K562 (cell line): ENCODE results near the gene CMTM4. TPM values are rescaled to one million over a fixed set of nuclear protein-coding genes. Genes with fewer than 3 reads are reported as not detected.

ENCODE experiments used
- ADNP ChIP-seq: fragments of 200-800 bp; sonication (Bioruptor generic); IDR thresholded peaks from 2 replicates; pipeline ENCODE4 v1.6.1; 2016; ENCODE audit warnings: missing genetic modification characterization, missing compliant biosample characterization
- ARNT ChIP-seq, 2 experiments: fragments of 450-650 bp; IDR thresholded peaks; 2 replicates each; pipeline ENCODE4 v1.6.1; 2016; ENCODE audit warnings: mild to moderate bottlenecking in 1 of 2
- C11orf30 ChIP-seq: fragments of 450-650 bp; IDR thresholded peaks from 2 replicates; pipeline ENCODE4 v1.6.1; 2016; ENCODE audit warnings: low read depth, mild to moderate bottlenecking
- CHCHD3 ChIP-seq: fragments of 250-450 bp; sonication (Bioruptor Pico); IDR thresholded peaks from 2 replicates; pipeline ENCODE4 v2.1.2; 2022; ENCODE audit warnings: mild to moderate bottlenecking
- HDAC8 ChIP-seq: fragments of 450-650 bp; IDR thresholded peaks from 2 replicates; pipeline ENCODE4 v1.6.1; 2016; ENCODE audit warnings: mild to moderate bottlenecking, missing genetic modification characterization, moderate library complexity, missing compliant biosample characterization
- MGA ChIP-seq: fragments of 450-650 bp; IDR thresholded peaks from 2 replicates; pipeline ENCODE4 v1.6.1; 2016; ENCODE audit warnings: mild to moderate bottlenecking, moderate library complexity
- PKNOX1 ChIP-seq: fragments of 450-650 bp; IDR thresholded peaks from 2 replicates; pipeline ENCODE4 v1.6.1; 2016
- POLR3G ChIP-seq: IDR thresholded peaks from 2 replicates; pipeline ENCODE4 v1.6.1; 2011; ENCODE audit not compliant: insufficient read length, insufficient replicate concordance; ENCODE audit errors: extremely low read depth
- RBM15 ChIP-seq: fragments of 200-400 bp; formaldehyde crosslinking; IDR thresholded peaks from 2 replicates; pipeline ENCODE4 v1.6.1; 2018; ENCODE audit warnings: mild to moderate bottlenecking, low read length, moderate library complexity; ENCODE audit not compliant: insufficient read depth
- USF2 ChIP-seq: sonication (generic); formaldehyde crosslinking; IDR thresholded peaks from 2 replicates; pipeline ENCODE4 v1.5.0; 2020; ENCODE audit warnings: missing genetic modification reagents
- ZNF41 ChIP-seq: fragments of 250-450 bp; sonication (Bioruptor Pico); conservative IDR thresholded peaks from 2 replicates; pipeline ENCODE4 v1.4.0; 2020; ENCODE audit warnings: mild to moderate bottlenecking
- polyA plus RNA-seq, 8 experiments: library from polyadenylated mRNA; depleted of rRNA in 4 of 8; stranded (reverse) in 5 of 8; unstranded in 3 of 8; fragments of >200 nt; fragmentation: Nextera tagmentation in 2 of 8; fragmentation: Illumina TruSeq in 1 of 8; extraction: Ambion mirVana in 2 of 8; extraction: Trizol in 1 of 8; gene quantifications; 2 replicates each; pipeline versions ENCODE4 v1.2.1 to v1.2.3, GENCODE V29; 2011 to 2014; ENCODE audit warnings: inconsistent platforms in 1 of 8, missing spikeins in 1 of 8
- total RNA-seq, 7 experiments: library from RNA; depleted of rRNA in 6 of 7; stranded (reverse); fragments of >200 nt in 6 of 7; fragmentation: Illumina TruSeq in 2 of 7; extraction: Trizol in 2 of 7; gene quantifications; 2 replicates each; pipeline versions ENCODE4 v1.2.1 to v1.2.3, GENCODE V29; 2011 to 2021; ENCODE audit warnings: low replicate concordance in 1 of 7

The CMTM4 gene
- total and polyA plus RNA-seq, 9 of the 15 experiments (the other 6 are each of a cell fraction or from before 2014, with no cell fraction given): 2.0 to 21.3 (median 12.5) TPM

- TF ChIP-seq MGA: peak; percentile 94
- no peak; the same call in 1 of the 2 replicates for TF ChIP-seq HDAC8 (tag)
- no peak for TF ChIP-seq ADNP
- peak; percentile 35; the same call in 1 of the 2 replicates for TF ChIP-seq PKNOX1
- no peak for TF ChIP-seq CHCHD3 (CRISPR knock-in tag)
- no peak for TF ChIP-seq C11orf30
- TF ChIP-seq ZNF41: no peak
- TF ChIP-seq POLR3G: no peak
- TF ChIP-seq USF2 (CRISPR knock-in tag): no peak
- TF ChIP-seq RBM15: no peak
- TF ChIP-seq ARNT (IDR thresholded peaks at IDR 0.05): no peak
Measured at GRCh38 chr16:66608241-66609138, 88.1 kb downstream of the CMTM4 start (continued).
